ENCODE results near the gene GPR143. TPM values are rescaled to one million over a fixed set of nuclear protein-coding genes. Genes with fewer than 3 reads are reported as not detected.
A peak's percentile ranks its signal among the peaks of the same experiment; 100 is the strongest.

GPR143 gene
- total and polyA plus RNA-seq, 2 donors (not counting 3 experiments of a cell fraction or from before 2014, with no cell fraction given), result 9.3 to 17.7 TPM

GRCh38 chrX:9745417-9746115, 20.1 kb downstream of the GPR143 start:
- dilution Hi-C loops (cut with MboI; ENCODE audit: extremely low pct_ligation_motif_present, low sequenced_read_pairs), result no loop called here
- TF ChIP-seq MAX (IDR thresholded peaks at IDR 0.05; ENCODE audit: insufficient read depth, insufficient read length) (no peak), MYC (IDR thresholded peaks at IDR 0.05; ENCODE audit: low read depth, low read length) (no peak), POLR2AphosphoS5 (IDR thresholded peaks at IDR 0.05; ENCODE audit: insufficient read depth, low read depth, low read length) (no peak), JUN (IDR thresholded peaks at IDR 0.05; ENCODE audit: borderline replicate concordance, insufficient read depth, insufficient read length, low read depth) (peak; percentile 83), FOS (IDR thresholded peaks at IDR 0.05; ENCODE audit: borderline replicate concordance, insufficient read depth, low read length) (peak; percentile 50), EZH2 (IDR thresholded peaks at IDR 0.05; ENCODE audit: borderline replicate concordance, low read depth, low read length, severe bottlenecking) (no peak), GATA2 (IDR thresholded peaks at IDR 0.05; ENCODE audit: insufficient read depth, insufficient read length, low read depth, low read length) (peak; percentile 40), CTCF (IDR thresholded peaks at IDR 0.05; ENCODE audit: extremely low read depth in 1 of 2, insufficient read depth in 1 of 2, low read depth in 1 of 2, low read length in 2 of 2) (no peak), POLR2A (IDR thresholded peaks at IDR 0.05; ENCODE audit: low read depth, low read length) (peak; percentile 20)
- Histone ChIP-seq H3K4me1 (ENCODE audit: control insufficient read depth, extremely low read depth, insufficient read depth, low read length) (peaks cover 32% of the 10 kb centered on the region), H3K9me3 (replicated peaks; ENCODE audit: control insufficient read depth, insufficient read depth, low read length) (no peaks in the 10 kb centered on the region), H3K27me3 (ENCODE audit: control insufficient read depth in 2 of 2, insufficient read depth in 2 of 2, low read length in 2 of 2) (no peaks in the 10 kb centered on the region), H2AFZ (ENCODE audit: low read depth, low read length) (no peak overlapping the region), H3K4me2 (ENCODE audit: insufficient read depth, low read length) (peak overlapping the region; percentile 65), H3K9ac (replicated peaks; ENCODE audit: extremely low read depth, insufficient read depth, low read length) (peak overlapping the region; percentile 92), H4K20me1 (replicated peaks; ENCODE audit: control insufficient read depth, extremely low read depth, insufficient read depth, low read length) (no peaks in the 10 kb centered on the region), H3K36me3 (ENCODE audit: control insufficient read depth in 2 of 2, extremely low read depth in 1 of 2, insufficient read depth in 2 of 2, low read length in 2 of 2) (no peaks in the 10 kb centered on the region), H3K4me3 (replicated peaks in 1 of 3; ENCODE audit: insufficient read depth in 1 of 3, low read depth in 1 of 3, low read length in 3 of 3) (peak overlapping the region in 2 of 3 experiments; percentile 9 to 13), H3K27ac (ENCODE audit: insufficient read depth, low read depth, low read length) (peak overlapping the region; percentile 99), H3K9me1 (replicated peaks; ENCODE audit: control insufficient read depth, extremely low read depth, insufficient read depth, low read length) (no peaks in the 10 kb centered on the region), H3K79me2 (ENCODE audit: control insufficient read depth, insufficient read depth, low read length) (no peaks in the 10 kb centered on the region)
- DNase-seq (ENCODE audit: low read depth, low spot score), result peak; percentile 95
- intact Hi-C loops (cut with micrococcal nuclease), result loop anchor here (1.0 to 5.0 kb wide), 10 partner anchors 25 to 282 kb away; no protein-coding TSS in a partner anchor
- no TSS peak for BruUV-seq (replicated peaks)
- FAIRE-seq, result peak; percentile 92
- CTCF ChIA-PET, result interaction anchor here (1.4 to 2.3 kb wide), 2 partner anchors 43 to 374 kb away, joined by 3 to 7 read pairs; no protein-coding TSS in a partner anchor
- POLR2A ChIA-PET, result interaction anchor here (0.6 to 1.1 kb wide), 3 partner anchors 17 to 36 kb away, joined by 3 to 16 read pairs (median 4); no protein-coding TSS in a partner anchor
